ENCODE measurements around the gene DPH3.

DPH3 gene

GRCh38 chr3:16290007-16290826 is 25.5 kb upstream of the DPH3 start:
- no peak for DNase-seq

GRCh38 chr3:16289144-16289889 is 24.6 kb upstream of the DPH3 start:
- DNase-seq, result no peak

- DNase-seq, result peak; percentile 67
Observed at GRCh38 chr3:16288664-16289063, 23.9 kb upstream of the DPH3 start.

- no peak for DNase-seq
Observed at GRCh38 chr3:16286751-16287543, 22.2 kb upstream of the DPH3 start.

GRCh38 chr3:16286161-16286560 is 21.4 kb upstream of the DPH3 start:
- peak; percentile 71 for DNase-seq

GRCh38 chr3:16284633-16285032 is 19.9 kb upstream of the DPH3 start:
- no peak for DNase-seq

GRCh38 chr3:16280671-16281070 is 15.9 kb upstream of the DPH3 start:
- DNase-seq, result no peak

GRCh38 chr3:16279010-16279801 is 14.5 kb upstream of the DPH3 start:
- DNase-seq, result no peak

GRCh38 chr3:16277471-16277870 is 12.7 kb upstream of the DPH3 start:
- DNase-seq, result no peak

- no peak for DNase-seq
Observed at GRCh38 chr3:16273867-16274266, 9.1 kb upstream of the DPH3 start.

- DNase-seq, result no peak
Observed at GRCh38 chr3:16272588-16272987, 7.8 kb upstream of the DPH3 start.

GRCh38 chr3:16270855-16271254 is 6.1 kb upstream of the DPH3 start:
- no peak for DNase-seq

GRCh38 chr3:16266714-16267113 is 2.0 kb upstream of the DPH3 start:
- no peak for DNase-seq

GRCh38 chr3:16265455-16265786 is 678 bp upstream of the DPH3 start:
- no peak for DNase-seq

- no peak for DNase-seq
Observed at GRCh38 chr3:16264174-16264707, 502 bp downstream of the DPH3 start.

- no peak for DNase-seq
Observed at GRCh38 chr3:16262174-16262573, 2.6 kb downstream of the DPH3 start.

- no peak for DNase-seq
Observed at GRCh38 chr3:16260046-16260445, 4.7 kb downstream of the DPH3 start.

GRCh38 chr3:16258866-16259265 is 5.9 kb downstream of the DPH3 start:
- no peak for DNase-seq

GRCh38 chr3:16258177-16258576 is 6.6 kb downstream of the DPH3 start:
- no peak for DNase-seq

GRCh38 chr3:16257309-16257708 is 7.4 kb downstream of the DPH3 start:
- DNase-seq, result no peak

GRCh38 chr3:16255726-16256125 is 9.0 kb downstream of the DPH3 start:
- DNase-seq, result no peak

- DNase-seq, result no peak
Observed at GRCh38 chr3:16255326-16255725, 9.4 kb downstream of the DPH3 start.

GRCh38 chr3:16254916-16255315 is 9.8 kb downstream of the DPH3 start:
- no peak for DNase-seq

Measured in activated CD8-positive, alpha-beta memory T cell treated with anti-CD3 and anti-CD28 coated beads for 24 hours (primary cell).